Lower lobe of right lung (tissue), 2 donors: Measurements from ENCODE around the gene DSE. TPM values are rescaled to one million over a fixed set of nuclear protein-coding genes. Genes with fewer than 3 reads are reported as not detected.

Experiments used
- ATAC-seq, 2 donors: fragments of 200-7000 bp; cut with Tn5 transposase; one replicate each; pipeline ENCODE4 v1.9.1; 2020 to 2022; ENCODE audit warnings: mild to moderate bottlenecking in 2 of 2, moderate library complexity in 2 of 2
- DNase-seq: peaks from one replicate; pipeline ENCODE4 v3.0.0-alpha.2; 2020
- H3K27ac ChIP-seq: fragments of 200-600 bp; one replicate; pipeline ENCODE4 v1.8.0; 2022
- H3K27me3 ChIP-seq: fragments of 200-600 bp; one replicate; pipeline ENCODE4 v1.8.0; 2022; ENCODE audit warnings: low read depth
- H3K36me3 ChIP-seq: fragments of 200-600 bp; one replicate; pipeline ENCODE4 v1.8.0; 2022; ENCODE audit warnings: mild to moderate bottlenecking
- H3K4me1 ChIP-seq: fragments of 200-600 bp; one replicate; pipeline ENCODE4 v1.8.0; 2022
- H3K4me3 ChIP-seq: fragments of 200-600 bp; one replicate; pipeline ENCODE4 v1.8.0; 2022; ENCODE audit warnings: mild to moderate bottlenecking
- H3K9me3 ChIP-seq: fragments of 200-600 bp; one replicate; pipeline ENCODE4 v1.8.0; 2022
- intact Hi-C: fragments of 100-400 bp; cut with DNase I; formaldehyde crosslinking; loops from one replicate; pipeline ENCODE4 v1.11.0; 2022
- total RNA-seq: library from RNA; stranded (reverse); fragmentation: NEBNext Ultra II Directional; extraction: Animal tissue kit (Norgen Biotek cat#: 25700); gene quantifications from one replicate; pipeline ENCODE4 v1.2.1, GENCODE V29; 2021
- TF ChIP-seq, protein P1 (sequence below): fragments of 200-600 bp; IDR thresholded peaks from one replicate; pipeline ENCODE4 v1.8.0; 2022; ENCODE audit warnings: antibody characterized with exemption, mild to moderate bottlenecking
- donor health status: DM: no; HTN: yes; CAD: no; lungs with severe emphysema.

DSE gene
- total RNA-seq, 1 donor from 2014 or later: 59.7 TPM

GRCh38 chr6:116405652-116406356 is 35.1 kb downstream of the DSE start:
- intact Hi-C loops: no loop called here
- Histone ChIP-seq H3K27me3 (no peaks in the 10 kb centered on the region), H3K27ac (peak overlapping the region; percentile 33), H3K4me1 (peaks cover 23% of the 10 kb centered on the region), H3K9me3 (no peaks in the 10 kb centered on the region), H3K4me3 (no peak overlapping the region), H3K36me3 (no peaks in the 10 kb centered on the region)
- DNase-seq (no peak), ATAC-seq (no peak)
- TF ChIP-seq, protein P1, sequence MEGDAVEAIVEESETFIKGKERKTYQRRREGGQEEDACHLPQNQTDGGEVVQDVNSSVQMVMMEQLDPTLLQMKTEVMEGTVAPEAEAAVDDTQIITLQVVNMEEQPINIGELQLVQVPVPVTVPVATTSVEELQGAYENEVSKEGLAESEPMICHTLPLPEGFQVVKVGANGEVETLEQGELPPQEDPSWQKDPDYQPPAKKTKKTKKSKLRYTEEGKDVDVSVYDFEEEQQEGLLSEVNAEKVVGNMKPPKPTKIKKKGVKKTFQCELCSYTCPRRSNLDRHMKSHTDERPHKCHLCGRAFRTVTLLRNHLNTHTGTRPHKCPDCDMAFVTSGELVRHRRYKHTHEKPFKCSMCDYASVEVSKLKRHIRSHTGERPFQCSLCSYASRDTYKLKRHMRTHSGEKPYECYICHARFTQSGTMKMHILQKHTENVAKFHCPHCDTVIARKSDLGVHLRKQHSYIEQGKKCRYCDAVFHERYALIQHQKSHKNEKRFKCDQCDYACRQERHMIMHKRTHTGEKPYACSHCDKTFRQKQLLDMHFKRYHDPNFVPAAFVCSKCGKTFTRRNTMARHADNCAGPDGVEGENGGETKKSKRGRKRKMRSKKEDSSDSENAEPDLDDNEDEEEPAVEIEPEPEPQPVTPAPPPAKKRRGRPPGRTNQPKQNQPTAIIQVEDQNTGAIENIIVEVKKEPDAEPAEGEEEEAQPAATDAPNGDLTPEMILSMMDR: no peak

GRCh38 chr6:116406678-116407345 is 36.1 kb downstream of the DSE start:
- peaks cover 29% of the 10 kb centered on the region for H3K4me1 ChIP-seq
- H3K9me3 ChIP-seq: no peaks in the 10 kb centered on the region
- no peak overlapping the region for H3K27ac ChIP-seq
- H3K27me3 ChIP-seq: no peaks in the 10 kb centered on the region
- intact Hi-C loops: no loop called here
- TF ChIP-seq, protein P1: no peak
- ATAC-seq: no peak
- H3K4me3 ChIP-seq: no peak overlapping the region
- DNase-seq: no peak
- no peaks in the 10 kb centered on the region for H3K36me3 ChIP-seq

DNA sequence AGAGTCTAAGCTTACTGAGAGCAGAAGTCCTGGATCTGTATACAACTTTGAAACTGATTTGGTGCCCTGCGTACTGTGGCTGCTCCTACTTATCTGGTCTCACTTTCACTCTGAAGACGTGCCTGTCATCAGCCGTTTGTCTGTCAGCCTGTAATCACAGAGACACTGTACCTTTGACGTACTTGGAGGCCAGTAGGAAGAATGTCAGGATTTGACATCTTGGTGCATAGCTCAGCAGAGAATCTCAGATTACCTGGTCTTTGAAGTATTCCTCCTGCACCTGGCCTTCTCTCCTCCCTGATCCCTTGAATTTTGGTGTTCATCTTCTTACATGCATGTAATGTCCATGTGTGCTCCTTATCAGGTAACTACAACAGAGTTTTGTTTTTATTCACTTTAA is 37.7 kb downstream of the DSE start:
- no peak for DNase-seq
- H3K27ac ChIP-seq: no peak overlapping the region
- peaks cover 35% of the 10 kb centered on the region for H3K4me1 ChIP-seq
- TF ChIP-seq, protein P1: no peak
- H3K27me3 ChIP-seq: no peaks in the 10 kb centered on the region
- H3K4me3 ChIP-seq: no peak overlapping the region
- no peak for ATAC-seq
- no peaks in the 10 kb centered on the region for H3K9me3 ChIP-seq
- no peaks in the 10 kb centered on the region for H3K36me3 ChIP-seq
- intact Hi-C loops: no loop called here

DNA sequence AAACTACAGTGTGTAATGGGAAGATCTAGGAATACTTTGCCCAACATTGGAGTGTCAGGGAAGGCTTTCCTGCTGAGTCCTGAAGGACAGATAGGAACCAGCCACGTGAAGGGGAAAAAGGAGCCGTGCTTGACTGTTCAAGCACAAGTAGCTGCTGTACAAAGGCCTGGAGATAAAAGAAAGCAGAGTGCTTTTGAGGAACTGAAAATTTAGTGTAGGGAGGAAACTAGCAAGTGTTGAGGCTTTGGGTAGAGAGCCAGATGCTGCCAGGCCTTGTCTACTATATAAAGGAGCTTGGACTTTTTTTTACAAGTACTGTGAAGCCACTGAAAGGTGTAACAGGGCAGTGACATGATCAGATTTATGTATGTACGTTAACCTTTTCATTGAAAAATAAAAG is 39.0 kb downstream of the DSE start:
- intact Hi-C loops: no loop called here
- Histone ChIP-seq H3K36me3 (no peaks in the 10 kb centered on the region), H3K9me3 (no peaks in the 10 kb centered on the region), H3K27me3 (no peaks in the 10 kb centered on the region), H3K27ac (no peak overlapping the region), H3K4me3 (no peak overlapping the region), H3K4me1 (peaks cover 29% of the 10 kb centered on the region)
- TF ChIP-seq, protein P1: no peak
- ATAC-seq (peak in 1 of 2 donors; percentile 55), DNase-seq (no peak)

DNA sequence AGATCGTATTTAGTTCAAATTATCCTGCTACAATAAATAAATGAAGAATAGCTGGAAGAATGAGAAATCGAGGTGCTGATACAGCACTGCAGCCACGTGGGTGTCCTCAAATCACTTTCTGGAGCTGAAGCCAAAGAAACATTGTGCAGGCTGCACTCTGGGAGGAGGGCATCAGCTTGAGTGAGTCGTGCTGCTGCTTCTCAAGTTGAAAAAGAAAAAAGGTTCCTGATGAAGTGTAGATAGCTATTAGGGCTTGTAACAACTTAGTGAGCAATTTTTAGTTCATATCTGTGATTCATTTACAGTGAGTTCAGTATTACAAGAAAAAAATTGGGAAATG is 40.5 kb downstream of the DSE start:
- intact Hi-C loops: no loop called here
- DNase-seq (no peak), ATAC-seq (peak in 1 of 2 donors; percentile 37)
- TF ChIP-seq, protein P1: no peak
- H3K27ac ChIP-seq: no peak overlapping the region
- no peaks in the 10 kb centered on the region for H3K27me3 ChIP-seq
- H3K36me3 ChIP-seq: no peaks in the 10 kb centered on the region
- H3K4me3 ChIP-seq: no peak overlapping the region
- no peaks in the 10 kb centered on the region for H3K9me3 ChIP-seq
- peaks cover 19% of the 10 kb centered on the region for H3K4me1 ChIP-seq
